GM19239 (cell line): ENCODE data around the gene ANKRD50.

Experiments
- DNase-seq: peaks from one replicate; pipeline ENCODE4 v3.0.0; 2011; ENCODE audit warnings: low spot score; ENCODE audit not compliant: insufficient read length
- FAIRE-seq: peaks from 2 replicates; lab custom pipeline; 2011; peaks lifted over from hg19 to GRCh38; lab: Jason Lieb, UNC

The ANKRD50 gene

DNA sequence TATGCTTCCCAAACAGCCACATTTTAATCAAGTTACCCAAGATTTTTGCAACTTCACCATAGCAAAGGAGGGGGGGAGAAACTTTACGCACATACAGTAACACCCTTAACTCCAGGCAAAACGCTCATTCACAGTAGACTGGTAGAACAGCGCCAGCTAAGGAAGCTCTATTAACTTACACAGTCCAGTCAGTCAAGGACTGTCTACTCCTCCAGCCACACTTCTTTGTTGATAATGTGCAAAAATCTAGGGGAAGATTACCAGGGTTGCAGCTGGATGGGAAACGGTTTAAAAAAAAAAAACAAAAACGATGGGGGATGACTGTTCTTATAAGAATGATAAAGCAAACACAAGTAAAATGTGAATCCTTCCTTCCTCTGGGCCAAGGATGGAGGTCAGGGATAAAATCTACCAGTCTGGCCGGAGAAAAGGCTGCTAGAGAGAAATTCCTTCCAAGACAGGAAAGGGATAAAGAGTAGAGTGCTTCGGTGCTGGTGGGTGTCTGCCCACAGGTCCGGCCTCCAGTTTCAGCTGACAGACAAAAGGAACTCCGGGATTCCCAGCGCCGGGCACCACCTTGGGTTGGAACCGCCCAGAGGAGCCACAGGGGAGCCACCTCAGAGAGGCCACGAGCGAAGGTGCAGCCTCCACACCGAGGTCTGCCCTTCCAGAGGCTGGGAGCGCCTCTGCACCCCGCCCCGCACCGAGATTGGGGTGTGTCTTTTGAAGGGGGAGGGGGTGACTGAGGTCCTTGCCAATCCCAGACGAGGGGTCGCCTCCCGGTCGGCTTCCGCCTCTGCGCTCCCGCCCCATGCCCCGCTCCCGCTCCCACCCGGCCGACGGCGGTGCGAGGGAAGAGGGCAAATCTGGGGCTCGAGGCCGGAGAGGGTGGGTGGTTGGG is 811 bp downstream of the ANKRD50 start:
- peak; percentile 19 for DNase-seq
- FAIRE-seq = peak; percentile 72

DNA sequence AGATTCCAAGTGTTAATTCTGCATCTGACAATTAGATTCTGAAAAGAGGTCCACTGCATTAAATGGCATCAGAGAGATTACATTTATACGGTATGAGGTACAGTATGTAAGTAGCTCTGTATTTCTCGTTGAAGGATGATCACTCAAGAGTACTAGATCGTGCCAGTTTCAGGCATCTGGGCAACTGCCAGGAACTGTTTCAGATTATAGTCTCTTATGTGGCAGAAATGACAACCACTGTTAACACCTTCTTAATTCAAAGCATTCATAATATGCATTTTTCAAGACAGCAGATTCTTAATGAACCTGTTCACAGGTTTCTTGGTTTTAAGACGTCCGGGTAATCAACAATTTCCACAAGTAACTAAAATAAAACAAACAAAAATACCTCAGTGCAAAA is 1.6 kb downstream of the ANKRD50 start:
- DNase-seq (no peak), FAIRE-seq (no peak)

DNA sequence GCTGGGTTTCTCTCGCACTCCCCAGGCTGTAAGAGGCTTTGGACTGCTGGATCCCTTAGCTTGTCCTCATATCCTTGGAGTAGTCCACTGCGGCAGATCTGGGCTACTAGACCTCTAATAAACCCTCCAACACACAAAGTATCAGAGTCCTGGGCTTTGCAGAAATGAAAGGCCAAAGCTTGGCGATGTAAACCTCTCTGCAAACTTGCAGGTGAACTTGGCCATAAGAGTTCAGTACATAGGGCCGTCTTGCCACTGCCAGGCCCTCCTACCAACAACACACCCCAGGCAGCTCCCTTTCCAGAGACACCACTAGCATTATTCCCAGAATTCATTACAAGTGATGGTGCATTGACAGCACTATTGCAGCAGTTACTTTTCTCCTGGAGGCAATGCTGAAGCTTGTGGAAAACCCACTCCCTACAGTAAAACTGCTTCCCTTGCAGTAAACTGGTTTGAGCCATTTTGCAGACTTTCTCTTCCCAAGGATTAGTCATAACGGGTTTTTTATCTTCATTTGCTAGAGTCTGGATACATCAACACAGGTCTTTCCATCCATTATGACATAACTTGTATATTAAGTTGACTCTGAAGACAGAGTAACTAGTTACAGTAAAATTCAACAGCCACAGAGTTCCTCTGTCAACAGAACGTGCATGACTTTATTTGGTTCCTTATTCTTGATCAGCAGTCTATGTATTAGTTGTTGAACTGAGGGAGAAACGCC is 2.4 kb downstream of the ANKRD50 start:
- no peak for FAIRE-seq
- no peak for DNase-seq

DNA sequence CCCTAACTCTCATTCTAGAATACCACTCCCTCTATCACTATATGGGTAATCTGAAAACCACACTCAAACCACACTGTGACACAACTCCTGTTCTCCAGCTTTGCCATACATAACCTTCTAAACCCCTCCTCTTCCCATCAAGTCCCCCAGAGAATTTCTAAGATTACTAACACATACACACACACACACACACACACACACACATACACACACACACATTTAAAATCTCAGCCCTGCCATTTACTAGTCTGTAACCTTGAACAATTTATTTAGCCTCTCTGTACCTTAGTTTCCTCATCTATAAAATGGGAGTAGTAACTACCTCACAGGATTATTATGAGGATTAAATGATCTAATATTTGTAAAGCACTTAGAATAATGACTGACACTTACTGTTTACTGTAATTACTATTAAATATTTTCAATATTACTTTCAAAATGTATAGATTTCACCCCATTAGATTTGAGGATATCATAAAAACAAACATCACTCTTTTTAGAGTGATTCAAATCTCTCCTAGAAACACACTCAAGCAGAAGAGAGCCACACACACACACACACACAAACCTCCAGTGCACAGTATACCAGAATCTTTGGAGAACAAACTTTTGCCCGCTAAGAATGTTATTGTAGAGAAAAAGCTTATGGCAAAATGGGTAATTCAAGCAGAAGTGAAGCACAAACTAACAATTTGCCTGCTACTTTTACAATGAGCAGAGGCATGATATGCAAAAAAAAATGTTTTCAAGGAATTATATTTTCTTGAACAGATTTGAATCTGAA is 3.8 kb downstream of the ANKRD50 start:
- FAIRE-seq = no peak

DNA sequence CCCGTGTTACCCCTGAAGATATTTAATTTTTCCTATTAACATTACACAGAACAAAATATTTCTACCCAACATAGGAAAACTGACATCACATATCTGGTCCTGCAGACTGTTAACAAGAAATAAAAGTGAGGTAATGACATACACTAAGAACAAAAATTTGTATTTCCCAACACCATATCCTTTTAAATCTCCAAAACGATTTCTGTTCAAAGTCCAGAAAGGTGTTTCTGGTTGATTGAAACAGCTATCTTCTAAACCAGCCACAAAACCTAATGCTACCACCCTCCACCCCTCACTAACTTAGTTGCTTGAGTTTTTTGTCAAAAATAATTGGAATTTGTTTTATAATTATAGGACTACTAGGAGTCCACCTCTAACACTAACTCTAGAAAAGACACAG is 7.1 kb downstream of the ANKRD50 start:
- no peak for FAIRE-seq
- no peak for DNase-seq

More for the DNA sequence above, 3.8 kb downstream of the ANKRD50 start:
- DNase-seq = no peak

DNA sequence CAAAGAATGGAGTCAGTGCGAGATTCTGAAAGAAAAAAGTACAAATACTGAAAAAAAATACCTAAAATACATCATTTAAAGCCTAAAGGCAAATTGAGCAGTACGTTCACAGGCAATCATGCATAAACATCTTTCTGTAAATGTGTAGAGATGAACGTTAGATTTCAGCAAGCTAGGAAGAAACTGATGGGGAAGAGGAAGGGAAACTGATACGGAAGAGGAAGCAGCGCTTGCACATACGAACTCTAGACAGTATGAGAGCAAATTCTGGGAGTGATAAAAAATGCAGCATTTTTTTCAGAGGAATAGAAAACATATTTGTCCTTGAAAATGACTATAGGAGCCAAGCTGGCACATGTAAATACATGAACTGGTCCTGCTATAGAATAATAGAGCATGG is 9.4 kb downstream of the ANKRD50 start:
- FAIRE-seq (peak; percentile 40), DNase-seq (no peak)

DNA sequence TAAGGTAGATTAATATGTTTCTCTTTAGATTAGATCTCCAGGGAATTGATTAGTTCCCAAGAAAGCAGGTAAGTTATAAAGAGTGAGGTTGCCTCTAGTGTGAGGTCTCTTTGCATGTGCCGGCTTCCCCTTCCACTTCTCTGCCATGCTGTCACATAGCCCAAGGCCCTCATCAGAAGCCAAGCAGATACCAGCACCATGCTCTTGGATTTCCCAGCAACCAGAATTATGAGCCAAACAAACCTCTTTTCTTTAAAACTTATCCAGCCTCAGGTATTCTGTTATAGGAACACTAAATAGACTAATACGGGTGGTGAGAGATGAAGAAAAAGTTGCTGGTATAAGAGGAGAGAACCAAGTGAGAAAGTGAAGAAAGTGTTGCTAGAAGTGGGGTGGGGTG is 15.1 kb downstream of the ANKRD50 start:
- FAIRE-seq = no peak
- DNase-seq = no peak

DNA sequence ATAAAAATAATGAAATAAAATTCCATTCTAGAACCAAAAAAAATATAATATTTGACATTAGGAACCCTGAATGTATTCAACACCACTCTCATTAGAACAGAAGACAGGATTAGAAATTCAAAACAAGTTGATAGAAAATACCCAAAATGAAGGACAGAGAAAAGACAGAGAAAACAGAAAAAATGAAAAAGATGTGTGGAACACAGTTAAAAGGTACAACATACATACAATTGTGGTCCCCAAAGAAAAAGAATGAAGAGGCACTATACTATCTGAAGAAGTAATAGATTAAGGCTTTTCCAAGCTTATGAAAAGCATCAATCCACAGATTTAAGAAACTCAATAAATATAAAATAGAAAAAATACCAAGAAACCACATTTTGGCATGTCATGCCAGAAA is 16.4 kb downstream of the ANKRD50 start:
- FAIRE-seq = no peak
- DNase-seq = no peak

DNA sequence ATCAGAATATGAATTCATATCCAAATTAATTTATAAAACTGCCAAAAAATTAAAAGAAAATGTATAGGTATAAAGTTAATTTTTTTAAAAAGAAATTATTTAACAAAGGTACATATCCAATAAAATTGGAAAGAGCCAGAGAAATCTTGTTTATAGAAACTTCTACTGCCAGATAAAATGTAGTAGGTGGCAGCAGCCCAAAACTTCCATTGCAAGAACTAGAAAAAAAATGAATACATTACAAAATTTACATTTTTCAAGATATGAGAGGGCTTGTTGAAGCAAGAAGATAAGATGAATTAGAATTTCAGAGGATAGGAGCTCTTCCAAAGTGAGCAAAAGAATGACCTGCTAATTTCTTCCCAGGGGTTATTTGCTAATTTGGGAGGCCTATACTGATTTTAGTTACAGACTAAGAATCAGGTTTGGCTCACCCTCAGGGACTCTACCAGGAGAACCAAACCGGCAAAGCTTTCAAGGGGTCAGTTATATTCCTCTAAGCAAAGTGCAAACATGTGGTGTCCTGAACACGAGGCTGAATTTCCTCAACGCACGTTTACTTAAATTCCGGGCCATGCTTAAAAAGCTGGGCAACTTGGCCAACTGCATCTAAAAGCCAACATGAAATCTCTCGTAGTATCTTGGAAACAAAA is 17.5 kb downstream of the ANKRD50 start:
- DNase-seq = no peak
- FAIRE-seq = no peak

DNA sequence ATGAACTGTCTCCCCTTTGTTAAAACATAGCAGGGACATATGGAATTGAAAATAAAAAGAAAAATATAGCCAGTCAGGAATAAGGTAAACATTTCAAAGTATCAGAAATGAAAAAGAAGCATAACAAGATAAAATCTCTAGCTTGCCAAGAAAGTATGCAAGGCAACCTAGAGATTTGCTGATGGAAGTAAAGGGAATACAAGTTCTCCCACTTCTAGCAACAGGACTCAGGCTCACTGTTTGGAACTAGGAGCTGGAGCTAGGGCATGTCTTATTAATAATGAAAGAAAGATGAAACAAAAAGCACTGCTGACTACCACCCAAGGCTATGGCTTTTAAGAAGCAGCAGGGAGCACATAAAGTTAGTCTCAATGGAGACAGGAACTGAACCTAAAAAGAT is 18.2 kb downstream of the ANKRD50 start:
- FAIRE-seq (no peak), DNase-seq (no peak)

DNA sequence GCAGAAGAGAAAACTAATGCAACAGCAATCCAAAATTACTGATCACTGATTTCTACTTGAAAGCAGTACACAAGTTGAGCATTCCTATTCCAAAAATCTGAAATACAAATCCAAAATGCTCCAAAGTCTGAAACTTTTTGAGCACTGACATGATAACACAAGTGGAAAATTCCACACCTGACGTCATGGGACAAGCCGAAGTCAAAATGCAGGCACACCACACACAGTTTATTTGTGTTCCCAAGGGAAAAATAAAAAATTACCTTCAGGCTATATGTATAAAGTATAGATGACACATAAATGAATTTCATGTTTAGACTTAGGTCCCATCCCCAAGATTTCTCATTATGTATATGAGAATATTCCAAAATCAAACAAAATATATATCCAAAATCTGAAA is 20.7 kb downstream of the ANKRD50 start:
- no peak for FAIRE-seq
- DNase-seq = no peak

DNA sequence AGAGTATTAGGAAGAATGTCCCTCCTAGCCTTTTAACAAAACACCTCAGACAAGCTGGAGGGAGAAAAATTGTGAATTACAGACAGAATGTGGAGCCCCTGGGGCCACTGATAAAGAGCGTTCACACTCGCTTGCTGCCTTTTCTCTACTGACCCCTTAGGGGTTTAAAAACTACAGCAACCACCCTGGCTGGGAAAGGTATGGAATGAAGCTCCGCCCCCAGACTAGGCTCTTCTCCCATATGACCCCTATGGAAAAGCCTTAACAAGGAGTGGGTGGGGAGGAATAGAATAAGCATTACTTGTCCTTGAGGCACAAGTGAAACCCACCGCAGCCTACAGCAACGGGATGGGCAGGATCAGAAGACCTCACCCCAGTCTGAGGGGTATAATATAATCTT is 26.3 kb downstream of the ANKRD50 start:
- FAIRE-seq (no peak), DNase-seq (no peak)

DNA sequence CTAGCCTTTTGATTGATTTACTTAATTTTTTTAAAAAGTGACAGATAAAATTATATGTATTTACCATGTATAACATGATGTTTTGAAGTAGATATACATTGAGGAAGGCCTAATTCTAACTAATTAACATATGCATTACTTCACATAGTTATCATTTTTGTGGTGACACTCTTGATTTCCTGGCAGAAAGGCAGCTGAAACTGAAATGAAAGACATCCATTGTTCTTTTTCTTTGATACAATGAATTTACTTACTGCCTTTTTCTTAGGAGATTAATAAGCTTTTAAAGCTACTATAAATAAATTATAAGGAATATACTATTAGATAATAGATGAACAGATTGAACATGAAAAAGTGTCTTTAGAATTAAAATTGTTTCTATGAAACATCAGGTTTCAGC is 26.7 kb downstream of the ANKRD50 start:
- no peak for DNase-seq
- no peak for FAIRE-seq

DNA sequence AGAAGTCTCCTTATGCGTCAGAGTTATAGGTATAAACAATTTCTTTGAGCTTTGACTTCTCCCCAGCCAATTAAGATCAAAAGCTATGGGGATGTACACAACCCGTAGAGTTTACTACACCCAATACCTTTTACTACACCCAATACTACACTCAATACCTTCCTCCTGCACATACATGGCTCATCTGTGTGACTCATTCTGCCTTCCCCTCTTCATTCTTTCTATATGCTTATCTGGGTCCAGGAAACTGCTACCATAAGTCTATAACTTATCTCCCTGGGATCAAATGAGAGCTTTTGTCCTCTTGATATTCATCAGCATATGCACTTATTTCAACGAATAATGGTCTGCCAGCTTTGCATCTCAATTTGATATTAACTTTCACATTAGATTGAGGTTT is 28.2 kb downstream of the ANKRD50 start:
- FAIRE-seq = no peak
- DNase-seq = no peak

DNA sequence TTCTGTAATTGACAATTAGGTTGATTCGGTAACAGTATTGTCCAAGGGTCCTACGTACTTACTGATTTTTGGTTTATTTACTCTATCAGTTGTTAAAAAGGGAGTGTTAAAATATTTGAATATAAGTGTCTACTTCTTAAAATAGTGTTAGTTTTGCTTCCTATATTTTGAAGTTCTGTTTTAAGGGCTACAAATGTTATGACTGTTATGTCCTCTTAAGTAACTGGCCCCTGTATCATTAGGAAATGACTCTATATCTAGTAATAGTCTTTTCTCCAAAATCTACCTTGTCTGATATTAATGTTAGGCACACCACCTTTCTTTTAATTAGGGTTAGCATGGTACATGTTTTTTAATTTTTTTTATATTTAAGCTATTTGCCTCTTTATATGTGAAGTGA is 30.1 kb downstream of the ANKRD50 start:
- DNase-seq (no peak), FAIRE-seq (no peak)

DNA sequence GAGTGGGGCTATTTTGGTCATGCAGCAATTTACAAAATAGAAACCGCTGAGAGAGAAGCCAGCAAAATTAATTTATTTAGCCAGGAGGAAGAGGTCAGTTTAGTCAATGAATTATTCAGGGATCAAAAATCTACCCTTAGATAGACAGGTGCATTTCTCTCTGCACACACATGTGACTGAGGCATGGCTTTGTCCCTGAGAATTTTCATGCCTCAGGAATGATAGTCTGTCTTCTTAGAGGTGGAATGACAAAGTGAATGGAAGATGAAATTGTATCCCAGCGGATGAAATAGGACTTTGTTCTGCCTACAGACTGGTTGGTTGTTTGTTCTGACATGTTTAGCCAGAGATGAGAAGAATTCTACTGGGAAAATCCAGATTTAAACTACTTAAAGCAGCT is 46.0 kb downstream of the ANKRD50 start:
- DNase-seq = no peak
- FAIRE-seq = no peak

DNA sequence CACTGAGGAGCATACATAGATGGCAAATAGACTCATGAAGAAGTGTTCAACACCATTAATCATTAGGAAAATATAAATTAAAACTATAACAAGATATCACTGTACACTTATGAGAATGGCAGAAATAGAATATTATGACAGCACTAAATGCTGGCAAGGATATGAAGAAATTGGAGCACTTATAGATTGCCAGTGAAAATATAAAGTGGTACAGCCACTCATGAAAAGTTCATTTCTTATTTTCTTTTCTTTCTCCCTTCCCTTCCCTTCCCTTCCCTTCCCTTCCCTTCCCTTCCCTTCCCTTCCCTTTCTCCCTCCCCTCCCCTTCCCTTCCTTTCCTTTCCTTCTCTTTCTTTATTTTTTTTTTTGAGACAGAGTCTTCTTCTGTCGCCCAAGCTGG is 53.7 kb downstream of the ANKRD50 start:
- FAIRE-seq (no peak), DNase-seq (no peak)

DNA sequence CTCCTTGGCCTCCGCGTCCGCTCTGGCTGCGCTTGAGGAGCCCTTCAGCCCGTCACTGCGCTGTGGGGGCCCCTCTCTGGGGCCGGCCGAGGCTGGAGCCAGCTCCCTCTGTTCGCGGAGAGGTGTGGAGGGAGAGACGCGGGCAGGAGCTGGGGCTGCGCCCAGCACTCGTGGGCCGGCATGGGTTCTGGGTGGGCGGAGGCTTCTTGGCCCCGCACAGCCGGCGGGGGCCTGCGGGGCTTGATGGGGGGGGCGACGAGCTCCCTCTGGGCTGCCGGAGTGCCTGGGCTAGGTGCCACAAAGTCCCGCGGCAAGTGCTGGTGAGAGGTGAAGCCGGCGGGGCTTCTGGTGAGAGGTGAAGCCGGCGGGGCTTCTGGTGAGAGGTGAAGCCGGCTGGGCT is 61.9 kb downstream of the ANKRD50 start:
- FAIRE-seq (no peak), DNase-seq (no peak)

DNA sequence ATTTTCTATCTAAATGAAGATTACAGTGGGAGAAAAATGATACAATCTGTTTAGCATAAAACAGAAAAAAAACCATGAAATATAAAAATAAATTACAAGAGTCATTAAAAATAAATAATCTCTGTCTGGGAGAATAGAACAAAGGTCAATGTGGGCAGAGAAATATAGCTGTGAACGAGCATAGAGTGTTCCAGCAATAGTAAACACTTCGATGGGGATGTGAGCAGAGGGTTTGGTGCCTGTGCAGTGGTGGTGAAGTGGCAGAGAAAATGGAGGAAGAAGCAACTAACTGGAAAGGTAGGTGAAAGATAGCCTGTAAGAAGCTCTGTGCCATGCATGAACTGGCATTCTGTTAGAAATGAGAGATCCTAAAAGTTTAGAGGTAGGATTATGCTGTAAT is 64.9 kb downstream of the ANKRD50 start:
- no peak for DNase-seq
- no peak for FAIRE-seq

DNA sequence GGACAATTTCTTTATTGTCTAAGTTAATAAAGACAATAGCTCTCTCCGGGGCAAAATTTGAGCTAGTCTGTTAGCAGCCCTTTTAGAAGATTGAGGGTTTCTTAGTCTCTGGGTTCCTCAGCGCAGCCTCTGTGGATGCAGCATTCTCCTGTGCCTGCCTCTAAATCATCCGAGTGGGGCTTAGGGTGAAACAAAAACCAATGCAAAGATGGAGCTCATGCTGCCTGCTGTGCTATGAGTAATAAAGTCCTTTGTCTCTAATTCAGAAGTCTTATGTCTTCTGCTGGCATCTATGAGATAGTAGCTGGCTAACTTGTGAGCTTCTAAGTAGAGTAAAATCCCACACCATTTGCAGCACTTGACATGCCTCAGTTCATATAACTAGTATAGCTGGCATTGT is 67.9 kb downstream of the ANKRD50 start:
- DNase-seq = no peak
- FAIRE-seq = no peak
